Activated naive CD8-positive, alpha-beta T cell treated with anti-CD3 and anti-CD28 coated beads, Interleukin-2, amount 50 U/mL, for 24 hours (primary cell): ENCODE results near the gene DBR1.

Experiments used
- ATAC-seq: fragments of 150-1000 bp; cut with Tn5 transposase; one replicate; pipeline ENCODE4 v1.10.0; 2021
- DNase-seq: peaks from one replicate; pipeline ENCODE4 v3.0.0; 2021
- H3K27ac Mint-ChIP-seq: one replicate; pipeline ENCODE4 v1.8.0; 2021; ENCODE audit warnings: mild to moderate bottlenecking, mixed read lengths
- H3K27me3 Mint-ChIP-seq: one replicate; pipeline ENCODE4 v1.8.0; 2021; ENCODE audit warnings: mixed read lengths
- H3K36me3 Mint-ChIP-seq: one replicate; pipeline ENCODE4 v1.8.0; 2021; ENCODE audit warnings: low read depth, mixed read lengths
- H3K4me1 Mint-ChIP-seq: one replicate; pipeline ENCODE4 v1.8.0; 2021; ENCODE audit warnings: mixed read lengths
- H3K4me3 Mint-ChIP-seq: one replicate; pipeline ENCODE4 v1.8.0; 2021; ENCODE audit warnings: mild to moderate bottlenecking, moderate library complexity, mixed read lengths
- H3K9me3 Mint-ChIP-seq: one replicate; pipeline ENCODE4 v1.8.0; 2021; ENCODE audit warnings: mixed read lengths

The DBR1 gene

GRCh38 chr3:138199851-138200250, 25.1 kb upstream of the DBR1 start:
- Mint-ChIP-seq H3K27ac (no peak overlapping the region), H3K4me3 (no peak overlapping the region), H3K9me3 (no peaks in the 10 kb centered on the region), H3K27me3 (no peaks in the 10 kb centered on the region), H3K4me1 (peaks cover 47% of the 10 kb centered on the region), H3K36me3 (peaks cover 26% of the 10 kb centered on the region)
- DNase-seq (no peak), ATAC-seq (no peak)

DNA sequence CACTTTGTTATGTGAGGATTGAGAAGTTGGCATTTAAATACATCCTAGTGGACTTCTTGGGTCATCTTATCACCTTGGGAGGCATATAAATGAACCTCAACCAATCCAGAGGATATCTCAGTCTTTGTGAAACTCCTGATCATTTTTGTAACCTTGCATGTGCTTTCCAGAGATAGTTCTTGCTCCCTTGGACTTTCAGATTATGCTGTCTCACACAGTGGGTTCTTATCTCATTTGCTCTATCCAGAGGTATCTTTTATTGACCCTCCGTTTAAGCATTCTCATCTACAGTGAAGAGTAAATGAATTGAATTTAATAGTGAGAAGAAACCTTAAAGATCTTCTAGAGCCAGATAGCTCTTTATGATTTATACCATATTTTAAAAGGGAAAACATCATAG, 22.8 kb upstream of the DBR1 start:
- H3K27ac Mint-ChIP-seq: no peak overlapping the region
- DNase-seq (no peak), ATAC-seq (no peak)
- H3K27me3 Mint-ChIP-seq: no peaks in the 10 kb centered on the region
- no peaks in the 10 kb centered on the region for H3K9me3 Mint-ChIP-seq
- no peak overlapping the region for H3K4me3 Mint-ChIP-seq
- peaks cover 31% of the 10 kb centered on the region for H3K4me1 Mint-ChIP-seq
- H3K36me3 Mint-ChIP-seq: peaks cover 26% of the 10 kb centered on the region

- H3K36me3 Mint-ChIP-seq: peaks cover 26% of the 10 kb centered on the region
- no peak for ATAC-seq
- peaks cover 28% of the 10 kb centered on the region for H3K4me1 Mint-ChIP-seq
- no peak overlapping the region for H3K4me3 Mint-ChIP-seq
- no peak for DNase-seq
- H3K27me3 Mint-ChIP-seq: no peaks in the 10 kb centered on the region
- H3K27ac Mint-ChIP-seq: no peak overlapping the region
- no peaks in the 10 kb centered on the region for H3K9me3 Mint-ChIP-seq
Observed at GRCh38 chr3:138197058-138197457, 22.3 kb upstream of the DBR1 start.

- H3K4me3 Mint-ChIP-seq: no peak overlapping the region
- H3K27me3 Mint-ChIP-seq: no peaks in the 10 kb centered on the region
- H3K27ac Mint-ChIP-seq: no peak overlapping the region
Observed at GRCh38 chr3:138196023-138196422, 21.3 kb upstream of the DBR1 start.

GRCh38 chr3:138195481-138195880, 20.8 kb upstream of the DBR1 start:
- ATAC-seq (no peak), DNase-seq (no peak)
- H3K4me3 Mint-ChIP-seq: no peak overlapping the region
- no peaks in the 10 kb centered on the region for H3K27me3 Mint-ChIP-seq
- H3K27ac Mint-ChIP-seq: no peak overlapping the region
- peaks cover 30% of the 10 kb centered on the region for H3K4me1 Mint-ChIP-seq
- peaks cover 33% of the 10 kb centered on the region for H3K36me3 Mint-ChIP-seq
- H3K9me3 Mint-ChIP-seq: no peaks in the 10 kb centered on the region

More at GRCh38 chr3:138196023-138196422, 21.3 kb upstream of the DBR1 start:
- Mint-ChIP-seq H3K36me3 (peaks cover 30% of the 10 kb centered on the region), H3K9me3 (no peaks in the 10 kb centered on the region), H3K4me1 (peaks cover 28% of the 10 kb centered on the region)
- ATAC-seq (no peak), DNase-seq (no peak)

DNA sequence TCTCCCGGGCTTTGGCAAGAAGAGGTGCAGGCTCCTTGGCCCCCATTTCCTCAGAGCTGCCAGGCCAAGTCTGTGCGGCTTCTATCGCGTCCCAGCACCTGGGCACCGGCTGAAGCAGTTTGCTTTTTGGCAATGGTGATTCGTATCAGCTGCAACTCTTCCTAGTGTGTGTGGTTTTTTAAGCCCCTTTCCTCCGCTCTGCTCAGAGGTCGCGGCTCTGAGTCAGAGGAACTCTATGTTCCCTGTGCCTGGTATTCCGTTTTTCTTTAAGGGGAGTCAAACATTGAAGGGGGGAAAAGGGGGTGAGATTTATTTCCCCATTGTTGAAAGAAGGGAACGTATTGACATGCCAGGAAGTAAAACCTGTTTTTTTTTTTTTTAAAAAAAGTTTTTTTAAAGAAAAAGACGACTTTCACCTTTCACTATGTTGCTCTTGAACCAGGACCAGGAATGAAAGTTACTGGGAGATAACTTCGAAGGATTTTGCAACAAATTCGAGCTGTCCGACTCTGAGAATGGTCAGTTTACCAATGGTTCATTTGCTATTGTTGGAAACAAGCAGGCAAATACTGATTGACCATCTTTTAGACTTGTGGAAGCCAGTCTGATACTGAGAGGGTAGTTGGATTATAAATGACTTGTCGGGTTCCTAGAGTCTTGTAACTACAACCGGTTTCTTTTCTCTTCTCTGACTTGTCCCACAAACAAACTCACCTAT, 13.5 kb upstream of the DBR1 start:
- DNase-seq (peak; percentile 38), ATAC-seq (peak; percentile 31)
- Mint-ChIP-seq H3K27me3 (peaks cover 11% of the 10 kb centered on the region), H3K36me3 (peaks cover 16% of the 10 kb centered on the region), H3K27ac (peak overlapping the region; percentile 97), H3K4me1 (peaks cover 33% of the 10 kb centered on the region), H3K9me3 (no peaks in the 10 kb centered on the region), H3K4me3 (peak overlapping the region; percentile 95)

DNA sequence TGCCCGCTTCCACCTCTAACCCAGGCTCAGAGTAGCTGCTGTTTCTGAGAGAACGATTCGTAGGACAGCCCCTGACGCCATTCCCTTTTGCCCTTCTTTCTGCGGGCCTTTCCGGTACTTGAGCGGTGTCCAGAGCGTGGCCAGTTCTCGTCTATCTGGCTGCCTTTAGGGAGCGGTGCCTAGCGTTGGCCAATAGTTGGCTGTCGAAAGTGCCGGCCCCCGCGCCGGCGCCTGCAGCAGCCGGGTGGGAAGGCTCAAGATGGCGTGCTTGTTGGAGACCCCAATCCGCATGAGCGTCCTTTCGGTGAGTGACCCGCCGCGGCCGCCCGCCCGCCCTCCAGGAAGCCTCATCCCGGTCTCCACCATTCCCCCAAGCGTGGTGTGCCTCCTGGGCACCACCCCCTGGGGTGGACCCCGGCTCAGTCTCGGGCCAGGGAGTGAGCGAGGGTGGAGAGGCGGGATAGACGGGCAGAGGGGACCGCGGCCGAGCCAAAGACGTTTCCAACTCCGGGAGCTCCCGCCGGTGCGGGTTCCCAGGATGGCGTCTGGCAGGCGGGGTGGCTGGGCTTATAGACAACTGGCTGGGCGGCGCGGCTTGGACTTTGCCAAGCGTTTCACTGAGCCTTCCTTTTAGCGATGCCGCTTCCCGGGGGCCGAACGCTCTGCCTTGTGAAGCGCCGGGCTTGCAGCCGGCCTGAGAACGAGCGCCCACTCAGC, 12.7 kb upstream of the DBR1 start, which contains the start of gene ARMC8:
Gene ARMC8, plus strand, starts transcription at position 6 of the 717 bp plus-strand sequence. Its CDS starts 254 bp downstream, at position 260.
- no peak for DNase-seq
- H3K9me3 Mint-ChIP-seq: no peaks in the 10 kb centered on the region
- peak; percentile 63 for ATAC-seq
- H3K27ac Mint-ChIP-seq: peak within 1 kb of the TSS; percentile 97
- peaks cover 33% of the 10 kb centered on the region for H3K4me1 Mint-ChIP-seq
- peaks cover 16% of the 10 kb centered on the region for H3K36me3 Mint-ChIP-seq
- peak within 1 kb of the TSS; percentile 95 for H3K4me3 Mint-ChIP-seq
- peaks cover 11% of the 10 kb centered on the region for H3K27me3 Mint-ChIP-seq

DNA sequence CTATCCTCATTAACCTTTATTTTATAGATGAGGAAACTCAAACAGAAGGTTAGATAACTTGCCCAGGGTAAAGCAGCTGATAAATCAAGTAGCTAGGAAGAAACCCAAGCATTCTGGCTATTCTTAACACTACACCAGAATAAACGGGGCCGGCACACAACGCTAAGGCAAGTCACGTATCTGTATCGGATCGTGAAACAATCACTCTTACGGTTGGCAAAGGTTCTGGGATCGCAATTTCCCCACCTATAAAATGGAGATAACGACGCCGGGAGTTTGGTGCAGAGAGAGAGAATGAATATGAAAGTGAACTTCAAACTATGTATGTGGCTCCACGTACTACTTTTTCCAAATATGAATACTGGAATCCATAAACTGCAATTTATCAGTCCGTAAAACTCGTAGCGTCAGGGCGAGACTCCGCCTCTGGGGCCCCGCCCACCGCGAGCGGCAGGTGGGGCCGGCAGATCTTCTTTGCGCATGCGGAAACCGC, 12.1 kb upstream of the DBR1 start:
- peaks cover 33% of the 10 kb centered on the region for H3K4me1 Mint-ChIP-seq
- no peaks in the 10 kb centered on the region for H3K9me3 Mint-ChIP-seq
- peak; percentile 85 for ATAC-seq
- peak; percentile 89 for DNase-seq
- H3K27me3 Mint-ChIP-seq: peaks cover 11% of the 10 kb centered on the region
- peak overlapping the region; percentile 97 for H3K27ac Mint-ChIP-seq
- H3K4me3 Mint-ChIP-seq: peak overlapping the region; percentile 95
- peaks cover 16% of the 10 kb centered on the region for H3K36me3 Mint-ChIP-seq

GRCh38 chr3:138186221-138186620, 11.5 kb upstream of the DBR1 start:
- no peak for DNase-seq
- ATAC-seq: no peak
- peaks cover 11% of the 10 kb centered on the region for H3K27me3 Mint-ChIP-seq
- no peaks in the 10 kb centered on the region for H3K9me3 Mint-ChIP-seq
- H3K4me1 Mint-ChIP-seq: peaks cover 28% of the 10 kb centered on the region
- no peak overlapping the region for H3K27ac Mint-ChIP-seq
- peaks cover 12% of the 10 kb centered on the region for H3K36me3 Mint-ChIP-seq
- H3K4me3 Mint-ChIP-seq: peak overlapping the region; percentile 95

GRCh38 chr3:138184994-138185393, 10.3 kb upstream of the DBR1 start:
- Mint-ChIP-seq H3K9me3 (no peaks in the 10 kb centered on the region), H3K27ac (no peak overlapping the region)

GRCh38 chr3:138180375-138181029, 5.8 kb upstream of the DBR1 start:
- DNase-seq (no peak), ATAC-seq (peak; percentile 80)
- Mint-ChIP-seq H3K4me3 (no peak overlapping the region), H3K9me3 (no peaks in the 10 kb centered on the region), H3K27me3 (peaks cover 17% of the 10 kb centered on the region), H3K36me3 (no peaks in the 10 kb centered on the region), H3K27ac (no peak overlapping the region), H3K4me1 (no peaks in the 10 kb centered on the region)

More at GRCh38 chr3:138184994-138185393, 10.3 kb upstream of the DBR1 start:
- peaks cover 11% of the 10 kb centered on the region for H3K27me3 Mint-ChIP-seq
- ATAC-seq: no peak
- no peak overlapping the region for H3K4me3 Mint-ChIP-seq
- peaks cover 8% of the 10 kb centered on the region for H3K36me3 Mint-ChIP-seq
- no peak for DNase-seq
- peaks cover 24% of the 10 kb centered on the region for H3K4me1 Mint-ChIP-seq

GRCh38 chr3:138173769-138174420, 826 bp downstream of the DBR1 start:
- H3K36me3 Mint-ChIP-seq: peaks cover 31% of the 10 kb centered on the region
- peak overlapping the region; percentile 95 for H3K27ac Mint-ChIP-seq
- H3K4me3 Mint-ChIP-seq: peak overlapping the region; percentile 91
- no peak for ATAC-seq
- H3K9me3 Mint-ChIP-seq: no peaks in the 10 kb centered on the region
- H3K4me1 Mint-ChIP-seq: peaks cover 36% of the 10 kb centered on the region
- no peak for DNase-seq
- peaks cover 2% of the 10 kb centered on the region for H3K27me3 Mint-ChIP-seq

DNA sequence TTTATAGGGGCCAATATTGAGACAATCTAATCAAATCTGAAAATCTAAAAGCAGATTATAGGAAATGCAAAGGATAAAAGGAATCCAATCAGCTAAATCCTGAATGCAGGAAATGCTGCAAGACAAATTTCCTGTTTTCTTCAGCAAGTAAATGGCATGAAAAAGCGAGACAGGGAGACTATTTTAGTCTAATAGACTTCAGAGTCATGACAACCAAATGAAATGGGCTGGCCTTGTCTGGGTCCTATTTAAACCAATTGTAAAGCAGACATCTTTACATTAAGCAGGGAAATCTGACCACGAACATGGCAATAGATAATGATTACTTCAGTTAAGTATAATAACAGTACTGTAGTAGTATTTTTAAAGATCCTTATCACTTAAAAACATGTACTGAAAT, 2.1 kb downstream of the DBR1 start:
- Mint-ChIP-seq H3K27me3 (no peaks in the 10 kb centered on the region), H3K4me3 (peak overlapping the region; percentile 91), H3K4me1 (peaks cover 36% of the 10 kb centered on the region), H3K27ac (no peak overlapping the region), H3K9me3 (no peaks in the 10 kb centered on the region), H3K36me3 (peaks cover 34% of the 10 kb centered on the region)
- DNase-seq (no peak), ATAC-seq (no peak)

- ATAC-seq: no peak
- Mint-ChIP-seq H3K36me3 (peaks cover 56% of the 10 kb centered on the region), H3K4me3 (no peak overlapping the region), H3K9me3 (no peaks in the 10 kb centered on the region), H3K4me1 (peaks cover 2% of the 10 kb centered on the region), H3K27ac (no peak overlapping the region), H3K27me3 (no peaks in the 10 kb centered on the region)
- no peak for DNase-seq
Observed at GRCh38 chr3:138165061-138165460, 9.7 kb downstream of the DBR1 start.
